ENCODE measurements around the gene DCTN5. TPM values are rescaled to one million over a fixed set of nuclear protein-coding genes. Genes with fewer than 3 reads are reported as not detected.
"Not testable (repeated sequence)": the region's sequence is repeated elsewhere in the genome, so short reads cannot be mapped to it uniquely, and the experiment has no call there.

DCTN5 gene
- total RNA-seq, 2 donors from 2014 or later = 82.2 to 90.8 TPM

- no peak for TF ChIP-seq CTCF (conservative IDR thresholded peaks at IDR 0.05)
- peaks cover 8% of the 10 kb centered on the region for H3K9me3 Mint-ChIP-seq
- no peak overlapping the region for H3K27ac Mint-ChIP-seq
- no peaks in the 10 kb centered on the region for H3K36me3 ChIP-seq (ENCODE audit: control insufficient read depth, insufficient read depth, low read length)
- H3K4me3 ChIP-seq (ENCODE audit: low read length) = no peak overlapping the region
- H3K4me3 Mint-ChIP-seq = no peak overlapping the region
- DNase-seq = no peak
- H3K4me1 Mint-ChIP-seq = peaks cover 4% of the 10 kb centered on the region
- H3K27ac ChIP-seq (ENCODE audit: low read depth, low read length) = no peak overlapping the region
- no peaks in the 10 kb centered on the region for H3K36me3 Mint-ChIP-seq (ENCODE audit: low read depth)
- H3K9ac ChIP-seq (ENCODE audit: extremely low read depth, low read length, poor library complexity, severe bottlenecking) = no peak overlapping the region
- no peaks in the 10 kb centered on the region for H3K9me3 ChIP-seq (ENCODE audit: control insufficient read depth, low read length)
- no peaks in the 10 kb centered on the region for H3K27me3 ChIP-seq (ENCODE audit: control insufficient read depth, insufficient read depth, low read length, poor library complexity, severe bottlenecking)
- WGBS, 2 experiments (ENCODE audit: insufficient coverage in 1 of 2, insufficient read length in 1 of 2) = 88 to 89% methylated on average over 3 to 4 of the region's 4 CpGs
- H3K4me1 ChIP-seq (ENCODE audit: control insufficient read depth, insufficient read depth, low read length) = no peaks in the 10 kb centered on the region
- H3K27me3 Mint-ChIP-seq (ENCODE audit: insufficient read depth) = peaks cover 64% of the 10 kb centered on the region
Measured at GRCh38 chr16:23711785-23712184, 70.5 kb downstream of the DCTN5 start.

- Histone ChIP-seq H3K4me1 (ENCODE audit: control insufficient read depth, insufficient read depth, low read length) (no peaks in the 10 kb centered on the region), H3K27me3 (ENCODE audit: control insufficient read depth, insufficient read depth, low read length, poor library complexity, severe bottlenecking) (no peaks in the 10 kb centered on the region), H3K4me3 (ENCODE audit: low read length) (no peak within 1 kb of the TSS), H3K9me3 (ENCODE audit: control insufficient read depth, low read length) (no peaks in the 10 kb centered on the region), H3K9ac (ENCODE audit: extremely low read depth, low read length, poor library complexity, severe bottlenecking) (no peak within 1 kb of the TSS), H3K36me3 (ENCODE audit: control insufficient read depth, insufficient read depth, low read length) (no peaks in the 10 kb centered on the region), H3K27ac (ENCODE audit: low read depth, low read length) (no peak within 1 kb of the TSS)
- Mint-ChIP-seq H3K4me1 (peaks cover 4% of the 10 kb centered on the region), H3K9me3 (peaks cover 8% of the 10 kb centered on the region), H3K27ac (no peak within 1 kb of the TSS), H3K36me3 (ENCODE audit: low read depth) (no peaks in the 10 kb centered on the region), H3K27me3 (ENCODE audit: insufficient read depth) (peaks cover 69% of the 10 kb centered on the region), H3K4me3 (peak within 1 kb of the TSS; percentile 47)
- peak; percentile 78 for DNase-seq
- TF ChIP-seq CTCF (conservative IDR thresholded peaks at IDR 0.05) = no peak
- WGBS, 2 experiments (ENCODE audit: insufficient coverage in 1 of 2, insufficient read length in 1 of 2) = 77 to 85% methylated on average over 17 to 37 of the region's 37 CpGs
Measured at GRCh38 chr16:23712976-23713375, 71.7 kb downstream of the DCTN5 start, which contains the start of gene ERN2. TSS of gene ERN2 (minus strand) at chr16:23713222. CDS start at chr16:23713187, 35 bp downstream.

- TF ChIP-seq CTCF (conservative IDR thresholded peaks at IDR 0.05) = no peak
- H3K4me1 ChIP-seq (ENCODE audit: control insufficient read depth, insufficient read depth, low read length) = no peaks in the 10 kb centered on the region
- H3K4me1 Mint-ChIP-seq = peaks cover 4% of the 10 kb centered on the region
- H3K9ac ChIP-seq (ENCODE audit: extremely low read depth, low read length, poor library complexity, severe bottlenecking) = no peak overlapping the region
- H3K9me3 Mint-ChIP-seq = no peaks in the 10 kb centered on the region
- H3K27ac Mint-ChIP-seq = no peak overlapping the region
- peaks cover 50% of the 10 kb centered on the region for H3K27me3 Mint-ChIP-seq (ENCODE audit: insufficient read depth)
- no peaks in the 10 kb centered on the region for H3K27me3 ChIP-seq (ENCODE audit: control insufficient read depth, insufficient read depth, low read length, poor library complexity, severe bottlenecking)
- no peaks in the 10 kb centered on the region for H3K36me3 Mint-ChIP-seq (ENCODE audit: low read depth)
- H3K36me3 ChIP-seq (ENCODE audit: control insufficient read depth, insufficient read depth, low read length) = no peaks in the 10 kb centered on the region
- WGBS, 2 experiments (ENCODE audit: insufficient coverage in 1 of 2, insufficient read length in 1 of 2) = 93 to 100% methylated on average over 2 to 5 of the region's 5 CpGs
- no peak overlapping the region for H3K4me3 Mint-ChIP-seq
- DNase-seq = no peak
- H3K27ac ChIP-seq (ENCODE audit: low read depth, low read length) = no peak overlapping the region
- no peaks in the 10 kb centered on the region for H3K9me3 ChIP-seq (ENCODE audit: control insufficient read depth, low read length)
- no peak overlapping the region for H3K4me3 ChIP-seq (ENCODE audit: low read length)
Measured at GRCh38 chr16:23716484-23716883, 75.2 kb downstream of the DCTN5 start.

- not testable (repeated sequence) for H3K4me3 ChIP-seq (ENCODE audit: low read length); H3K36me3 ChIP-seq (ENCODE audit: control insufficient read depth, insufficient read depth, low read length); H3K4me3 Mint-ChIP-seq; H3K9ac ChIP-seq (ENCODE audit: extremely low read depth, low read length, poor library complexity, severe bottlenecking); DNase-seq; H3K4me1 ChIP-seq (ENCODE audit: control insufficient read depth, insufficient read depth, low read length); H3K27me3 ChIP-seq (ENCODE audit: control insufficient read depth, insufficient read depth, low read length, poor library complexity, severe bottlenecking); H3K9me3 ChIP-seq (ENCODE audit: control insufficient read depth, low read length); H3K27ac ChIP-seq (ENCODE audit: low read depth, low read length); H3K27ac Mint-ChIP-seq; H3K36me3 Mint-ChIP-seq (ENCODE audit: low read depth); H3K4me1 Mint-ChIP-seq
- Mint-ChIP-seq H3K27me3 (ENCODE audit: insufficient read depth) (peaks cover 15% of the 10 kb centered on the region), H3K9me3 (peaks cover 26% of the 10 kb centered on the region)
- WGBS, 2 experiments (ENCODE audit: insufficient coverage in 1 of 2, insufficient read length in 1 of 2) = 91 to 93% methylated on average over 8 of the region's 9 CpGs
Measured at GRCh38 chr16:23722613-23723240, 81.5 kb downstream of the DCTN5 start.
